K562 (cell line): ENCODE results near the gene MRPL58. TPM values are rescaled to one million over a fixed set of nuclear protein-coding genes. Genes with fewer than 3 reads are reported as not detected.

Experiments
- FOXK1 ChIP-seq: sonication (generic); formaldehyde crosslinking; IDR thresholded peaks from 2 replicates; pipeline ENCODE4 v1.8.0; 2022; ENCODE audit warnings: missing genetic modification reagents, mild to moderate bottlenecking, borderline replicate concordance
- HLTF ChIP-seq: fragments of 450-650 bp; IDR thresholded peaks from 2 replicates; pipeline ENCODE4 v1.6.1; 2016
- HNRNPUL1 ChIP-seq: fragments of 200-400 bp; formaldehyde crosslinking; IDR thresholded peaks from 2 replicates; pipeline ENCODE4 v1.6.1; 2017; ENCODE audit warnings: low read length
- LCOR ChIP-seq: sonication (generic); formaldehyde crosslinking; IDR thresholded peaks from 2 replicates; pipeline ENCODE4 v1.8.0; 2022; ENCODE audit warnings: mild to moderate bottlenecking, missing genetic modification reagents
- NCOA1 ChIP-seq: fragments of 450-650 bp; IDR thresholded peaks from 2 replicates; pipeline ENCODE4 v1.6.1; 2016; ENCODE audit warnings: low read depth
- PML ChIP-seq: IDR thresholded peaks from 2 replicates; pipeline ENCODE4 v1.6.1; 2012; ENCODE audit warnings: low read length, inconsistent platforms
- ZNF316 ChIP-seq: fragments of 450-650 bp; IDR thresholded peaks from 2 replicates; pipeline ENCODE4 v1.6.1; 2016
- ZNF644 ChIP-seq: fragments of 200-800 bp; sonication (Bioruptor generic); IDR thresholded peaks from 2 replicates; pipeline ENCODE4 v1.6.1; 2016; ENCODE audit warnings: low read depth, missing genetic modification characterization, missing compliant biosample characterization
- ZNF696 ChIP-seq: fragments of 250-450 bp; sonication (Bioruptor Pico); conservative IDR thresholded peaks from 2 replicates; pipeline ENCODE4 v1.4.0; 2020; ENCODE audit warnings: mild to moderate bottlenecking, moderate library complexity
- polyA plus RNA-seq, 8 experiments: library from polyadenylated mRNA; depleted of rRNA in 4 of 8; stranded (reverse) in 5 of 8; unstranded in 3 of 8; fragments of >200 nt; fragmentation: Nextera tagmentation in 2 of 8; fragmentation: Illumina TruSeq in 1 of 8; extraction: Ambion mirVana in 2 of 8; extraction: Trizol in 1 of 8; gene quantifications; 2 replicates each; pipeline versions ENCODE4 v1.2.1 to v1.2.3, GENCODE V29; 2011 to 2014; ENCODE audit warnings: inconsistent platforms in 1 of 8, missing spikeins in 1 of 8
- total RNA-seq, 7 experiments: library from RNA; depleted of rRNA in 6 of 7; stranded (reverse); fragments of >200 nt in 6 of 7; fragmentation: Illumina TruSeq in 2 of 7; extraction: Trizol in 2 of 7; gene quantifications; 2 replicates each; pipeline versions ENCODE4 v1.2.1 to v1.2.3, GENCODE V29; 2011 to 2021; ENCODE audit warnings: low replicate concordance in 1 of 7
- TF ChIP-seq, protein P1 (sequence below): fragments of 450-650 bp; IDR thresholded peaks from 2 replicates; pipeline ENCODE4 v1.6.1; 2016; ENCODE audit warnings: mild to moderate bottlenecking, moderate library complexity
- TF ChIP-seq, protein P2 (sequence below): fragments of 150-350 bp; IDR thresholded peaks from 2 replicates; pipeline ENCODE4 v1.6.1; 2014; ENCODE audit warnings: low read depth, mild to moderate bottlenecking, low read length, borderline replicate concordance
- TF ChIP-seq, protein P3 (sequence below): conservative IDR thresholded peaks from 2 replicates; pipeline ENCODE4 v1.6.1; 2011; ENCODE audit warnings: low read depth, mild to moderate bottlenecking, low read length; ENCODE audit not compliant: control insufficient read depth

The MRPL58 gene
- total and polyA plus RNA-seq, 9 of the 15 experiments (the other 6 are each of a cell fraction or from before 2014, with no cell fraction given): 30.8 to 107 (median 72.4) TPM

DNA sequence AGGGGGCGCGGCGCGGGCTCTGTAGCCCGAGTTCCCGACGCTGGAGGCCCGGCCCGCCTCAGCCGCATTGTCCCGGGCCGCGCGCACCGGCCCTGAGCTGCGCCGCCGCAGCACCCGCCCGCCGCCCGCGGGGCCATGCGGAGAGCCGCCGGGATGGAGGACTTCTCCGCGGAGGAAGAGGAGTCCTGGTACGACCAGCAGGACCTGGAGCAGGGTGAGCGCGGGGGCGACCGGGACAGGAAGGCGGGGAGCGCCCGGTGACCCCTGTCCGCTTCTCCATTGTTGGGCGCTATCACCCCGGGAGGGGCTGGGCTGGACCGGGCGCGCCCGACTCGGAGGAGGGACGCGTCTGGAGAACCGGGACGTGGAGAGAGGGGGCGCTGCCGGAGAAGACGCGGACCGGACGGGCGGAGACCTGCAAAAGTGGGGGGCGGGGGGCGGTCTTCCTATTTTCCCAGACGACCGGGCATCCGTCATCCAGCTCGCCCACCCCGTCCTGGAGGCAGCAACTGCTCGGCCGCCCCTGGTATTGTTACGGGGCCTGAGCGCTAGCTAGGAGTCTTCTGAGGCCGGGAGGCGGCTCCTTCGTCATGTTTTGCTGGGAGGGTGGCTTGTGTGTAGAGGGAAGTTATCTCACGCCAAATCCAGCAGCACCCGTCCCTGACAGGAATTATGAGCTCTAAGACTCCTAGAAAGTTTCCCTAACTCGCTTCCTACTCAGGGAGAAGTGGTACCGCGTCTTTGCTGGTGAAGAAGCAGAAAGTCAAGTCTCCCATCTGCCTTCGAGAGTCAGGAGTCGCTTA, 24.4 kb upstream of the MRPL58 start (continued):
- TF ChIP-seq, protein P1, sequence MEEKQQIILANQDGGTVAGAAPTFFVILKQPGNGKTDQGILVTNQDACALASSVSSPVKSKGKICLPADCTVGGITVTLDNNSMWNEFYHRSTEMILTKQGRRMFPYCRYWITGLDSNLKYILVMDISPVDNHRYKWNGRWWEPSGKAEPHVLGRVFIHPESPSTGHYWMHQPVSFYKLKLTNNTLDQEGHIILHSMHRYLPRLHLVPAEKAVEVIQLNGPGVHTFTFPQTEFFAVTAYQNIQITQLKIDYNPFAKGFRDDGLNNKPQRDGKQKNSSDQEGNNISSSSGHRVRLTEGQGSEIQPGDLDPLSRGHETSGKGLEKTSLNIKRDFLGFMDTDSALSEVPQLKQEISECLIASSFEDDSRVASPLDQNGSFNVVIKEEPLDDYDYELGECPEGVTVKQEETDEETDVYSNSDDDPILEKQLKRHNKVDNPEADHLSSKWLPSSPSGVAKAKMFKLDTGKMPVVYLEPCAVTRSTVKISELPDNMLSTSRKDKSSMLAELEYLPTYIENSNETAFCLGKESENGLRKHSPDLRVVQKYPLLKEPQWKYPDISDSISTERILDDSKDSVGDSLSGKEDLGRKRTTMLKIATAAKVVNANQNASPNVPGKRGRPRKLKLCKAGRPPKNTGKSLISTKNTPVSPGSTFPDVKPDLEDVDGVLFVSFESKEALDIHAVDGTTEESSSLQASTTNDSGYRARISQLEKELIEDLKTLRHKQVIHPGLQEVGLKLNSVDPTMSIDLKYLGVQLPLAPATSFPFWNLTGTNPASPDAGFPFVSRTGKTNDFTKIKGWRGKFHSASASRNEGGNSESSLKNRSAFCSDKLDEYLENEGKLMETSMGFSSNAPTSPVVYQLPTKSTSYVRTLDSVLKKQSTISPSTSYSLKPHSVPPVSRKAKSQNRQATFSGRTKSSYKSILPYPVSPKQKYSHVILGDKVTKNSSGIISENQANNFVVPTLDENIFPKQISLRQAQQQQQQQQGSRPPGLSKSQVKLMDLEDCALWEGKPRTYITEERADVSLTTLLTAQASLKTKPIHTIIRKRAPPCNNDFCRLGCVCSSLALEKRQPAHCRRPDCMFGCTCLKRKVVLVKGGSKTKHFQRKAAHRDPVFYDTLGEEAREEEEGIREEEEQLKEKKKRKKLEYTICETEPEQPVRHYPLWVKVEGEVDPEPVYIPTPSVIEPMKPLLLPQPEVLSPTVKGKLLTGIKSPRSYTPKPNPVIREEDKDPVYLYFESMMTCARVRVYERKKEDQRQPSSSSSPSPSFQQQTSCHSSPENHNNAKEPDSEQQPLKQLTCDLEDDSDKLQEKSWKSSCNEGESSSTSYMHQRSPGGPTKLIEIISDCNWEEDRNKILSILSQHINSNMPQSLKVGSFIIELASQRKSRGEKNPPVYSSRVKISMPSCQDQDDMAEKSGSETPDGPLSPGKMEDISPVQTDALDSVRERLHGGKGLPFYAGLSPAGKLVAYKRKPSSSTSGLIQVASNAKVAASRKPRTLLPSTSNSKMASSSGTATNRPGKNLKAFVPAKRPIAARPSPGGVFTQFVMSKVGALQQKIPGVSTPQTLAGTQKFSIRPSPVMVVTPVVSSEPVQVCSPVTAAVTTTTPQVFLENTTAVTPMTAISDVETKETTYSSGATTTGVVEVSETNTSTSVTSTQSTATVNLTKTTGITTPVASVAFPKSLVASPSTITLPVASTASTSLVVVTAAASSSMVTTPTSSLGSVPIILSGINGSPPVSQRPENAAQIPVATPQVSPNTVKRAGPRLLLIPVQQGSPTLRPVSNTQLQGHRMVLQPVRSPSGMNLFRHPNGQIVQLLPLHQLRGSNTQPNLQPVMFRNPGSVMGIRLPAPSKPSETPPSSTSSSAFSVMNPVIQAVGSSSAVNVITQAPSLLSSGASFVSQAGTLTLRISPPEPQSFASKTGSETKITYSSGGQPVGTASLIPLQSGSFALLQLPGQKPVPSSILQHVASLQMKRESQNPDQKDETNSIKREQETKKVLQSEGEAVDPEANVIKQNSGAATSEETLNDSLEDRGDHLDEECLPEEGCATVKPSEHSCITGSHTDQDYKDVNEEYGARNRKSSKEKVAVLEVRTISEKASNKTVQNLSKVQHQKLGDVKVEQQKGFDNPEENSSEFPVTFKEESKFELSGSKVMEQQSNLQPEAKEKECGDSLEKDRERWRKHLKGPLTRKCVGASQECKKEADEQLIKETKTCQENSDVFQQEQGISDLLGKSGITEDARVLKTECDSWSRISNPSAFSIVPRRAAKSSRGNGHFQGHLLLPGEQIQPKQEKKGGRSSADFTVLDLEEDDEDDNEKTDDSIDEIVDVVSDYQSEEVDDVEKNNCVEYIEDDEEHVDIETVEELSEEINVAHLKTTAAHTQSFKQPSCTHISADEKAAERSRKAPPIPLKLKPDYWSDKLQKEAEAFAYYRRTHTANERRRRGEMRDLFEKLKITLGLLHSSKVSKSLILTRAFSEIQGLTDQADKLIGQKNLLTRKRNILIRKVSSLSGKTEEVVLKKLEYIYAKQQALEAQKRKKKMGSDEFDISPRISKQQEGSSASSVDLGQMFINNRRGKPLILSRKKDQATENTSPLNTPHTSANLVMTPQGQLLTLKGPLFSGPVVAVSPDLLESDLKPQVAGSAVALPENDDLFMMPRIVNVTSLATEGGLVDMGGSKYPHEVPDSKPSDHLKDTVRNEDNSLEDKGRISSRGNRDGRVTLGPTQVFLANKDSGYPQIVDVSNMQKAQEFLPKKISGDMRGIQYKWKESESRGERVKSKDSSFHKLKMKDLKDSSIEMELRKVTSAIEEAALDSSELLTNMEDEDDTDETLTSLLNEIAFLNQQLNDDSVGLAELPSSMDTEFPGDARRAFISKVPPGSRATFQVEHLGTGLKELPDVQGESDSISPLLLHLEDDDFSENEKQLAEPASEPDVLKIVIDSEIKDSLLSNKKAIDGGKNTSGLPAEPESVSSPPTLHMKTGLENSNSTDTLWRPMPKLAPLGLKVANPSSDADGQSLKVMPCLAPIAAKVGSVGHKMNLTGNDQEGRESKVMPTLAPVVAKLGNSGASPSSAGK: no peak
- TF ChIP-seq HNRNPUL1 (no peak), ZNF316 (no peak), LCOR (no peak), HLTF (no peak), ZNF644 (no peak), FOXK1 (CRISPR knock-in tag) (no peak), ZNF696 (CRISPR knock-in tag) (no peak), PML (no peak), NCOA1 (no peak)
- TF ChIP-seq, protein P2, sequence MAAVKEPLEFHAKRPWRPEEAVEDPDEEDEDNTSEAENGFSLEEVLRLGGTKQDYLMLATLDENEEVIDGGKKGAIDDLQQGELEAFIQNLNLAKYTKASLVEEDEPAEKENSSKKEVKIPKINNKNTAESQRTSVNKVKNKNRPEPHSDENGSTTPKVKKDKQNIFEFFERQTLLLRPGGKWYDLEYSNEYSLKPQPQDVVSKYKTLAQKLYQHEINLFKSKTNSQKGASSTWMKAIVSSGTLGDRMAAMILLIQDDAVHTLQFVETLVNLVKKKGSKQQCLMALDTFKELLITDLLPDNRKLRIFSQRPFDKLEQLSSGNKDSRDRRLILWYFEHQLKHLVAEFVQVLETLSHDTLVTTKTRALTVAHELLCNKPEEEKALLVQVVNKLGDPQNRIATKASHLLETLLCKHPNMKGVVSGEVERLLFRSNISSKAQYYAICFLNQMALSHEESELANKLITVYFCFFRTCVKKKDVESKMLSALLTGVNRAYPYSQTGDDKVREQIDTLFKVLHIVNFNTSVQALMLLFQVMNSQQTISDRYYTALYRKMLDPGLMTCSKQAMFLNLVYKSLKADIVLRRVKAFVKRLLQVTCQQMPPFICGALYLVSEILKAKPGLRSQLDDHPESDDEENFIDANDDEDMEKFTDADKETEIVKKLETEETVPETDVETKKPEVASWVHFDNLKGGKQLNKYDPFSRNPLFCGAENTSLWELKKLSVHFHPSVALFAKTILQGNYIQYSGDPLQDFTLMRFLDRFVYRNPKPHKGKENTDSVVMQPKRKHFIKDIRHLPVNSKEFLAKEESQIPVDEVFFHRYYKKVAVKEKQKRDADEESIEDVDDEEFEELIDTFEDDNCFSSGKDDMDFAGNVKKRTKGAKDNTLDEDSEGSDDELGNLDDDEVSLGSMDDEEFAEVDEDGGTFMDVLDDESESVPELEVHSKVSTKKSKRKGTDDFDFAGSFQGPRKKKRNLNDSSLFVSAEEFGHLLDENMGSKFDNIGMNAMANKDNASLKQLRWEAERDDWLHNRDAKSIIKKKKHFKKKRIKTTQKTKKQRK: no peak
- TF ChIP-seq, protein P3, sequence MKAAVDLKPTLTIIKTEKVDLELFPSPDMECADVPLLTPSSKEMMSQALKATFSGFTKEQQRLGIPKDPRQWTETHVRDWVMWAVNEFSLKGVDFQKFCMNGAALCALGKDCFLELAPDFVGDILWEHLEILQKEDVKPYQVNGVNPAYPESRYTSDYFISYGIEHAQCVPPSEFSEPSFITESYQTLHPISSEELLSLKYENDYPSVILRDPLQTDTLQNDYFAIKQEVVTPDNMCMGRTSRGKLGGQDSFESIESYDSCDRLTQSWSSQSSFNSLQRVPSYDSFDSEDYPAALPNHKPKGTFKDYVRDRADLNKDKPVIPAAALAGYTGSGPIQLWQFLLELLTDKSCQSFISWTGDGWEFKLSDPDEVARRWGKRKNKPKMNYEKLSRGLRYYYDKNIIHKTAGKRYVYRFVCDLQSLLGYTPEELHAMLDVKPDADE: no peak
